IPS-15b (cell line): ENCODE measurements around the gene SPNS2.

ENCODE experiments used
- H3K27me3 ChIP-seq: one replicate; pipeline ENCODE4 v1.6.1; 2013; ENCODE audit warnings: low read length; ENCODE audit not compliant: control insufficient read depth, insufficient read depth
- H3K36me3 ChIP-seq: one replicate; pipeline ENCODE4 v1.6.1; 2013; ENCODE audit warnings: low read length; ENCODE audit not compliant: control insufficient read depth, insufficient read depth
- H3K4me1 ChIP-seq: one replicate; pipeline ENCODE4 v1.6.1; 2013; ENCODE audit warnings: mild to moderate bottlenecking, low read length; ENCODE audit not compliant: control insufficient read depth, insufficient read depth
- H3K4me3 ChIP-seq: one replicate; pipeline ENCODE4 v1.5.1; 2013; ENCODE audit warnings: low read depth, low read length
- H3K9ac ChIP-seq: one replicate; pipeline ENCODE4 v1.6.1; 2013; ENCODE audit warnings: low read depth, mild to moderate bottlenecking, low read length
- H3K9me3 ChIP-seq: one replicate; pipeline ENCODE4 v1.6.1; 2013; ENCODE audit warnings: mild to moderate bottlenecking, low read length; ENCODE audit not compliant: control insufficient read depth, insufficient read depth

The SPNS2 gene

GRCh38 chr17:4508207-4508606 is 9.5 kb downstream of the SPNS2 start:
- H3K27me3 ChIP-seq: no peaks in the 10 kb centered on the region
- no peak overlapping the region for H3K4me3 ChIP-seq
- no peaks in the 10 kb centered on the region for H3K9me3 ChIP-seq
- H3K4me1 ChIP-seq: peaks cover under 1% of the 10 kb centered on the region
- H3K9ac ChIP-seq: no peak overlapping the region
- H3K36me3 ChIP-seq: no peaks in the 10 kb centered on the region

GRCh38 chr17:4509401-4509800 is 10.7 kb downstream of the SPNS2 start:
- Histone ChIP-seq H3K27me3 (no peaks in the 10 kb centered on the region), H3K4me1 (no peaks in the 10 kb centered on the region), H3K9me3 (no peaks in the 10 kb centered on the region), H3K4me3 (no peak overlapping the region), H3K36me3 (no peaks in the 10 kb centered on the region), H3K9ac (no peak overlapping the region)

DNA sequence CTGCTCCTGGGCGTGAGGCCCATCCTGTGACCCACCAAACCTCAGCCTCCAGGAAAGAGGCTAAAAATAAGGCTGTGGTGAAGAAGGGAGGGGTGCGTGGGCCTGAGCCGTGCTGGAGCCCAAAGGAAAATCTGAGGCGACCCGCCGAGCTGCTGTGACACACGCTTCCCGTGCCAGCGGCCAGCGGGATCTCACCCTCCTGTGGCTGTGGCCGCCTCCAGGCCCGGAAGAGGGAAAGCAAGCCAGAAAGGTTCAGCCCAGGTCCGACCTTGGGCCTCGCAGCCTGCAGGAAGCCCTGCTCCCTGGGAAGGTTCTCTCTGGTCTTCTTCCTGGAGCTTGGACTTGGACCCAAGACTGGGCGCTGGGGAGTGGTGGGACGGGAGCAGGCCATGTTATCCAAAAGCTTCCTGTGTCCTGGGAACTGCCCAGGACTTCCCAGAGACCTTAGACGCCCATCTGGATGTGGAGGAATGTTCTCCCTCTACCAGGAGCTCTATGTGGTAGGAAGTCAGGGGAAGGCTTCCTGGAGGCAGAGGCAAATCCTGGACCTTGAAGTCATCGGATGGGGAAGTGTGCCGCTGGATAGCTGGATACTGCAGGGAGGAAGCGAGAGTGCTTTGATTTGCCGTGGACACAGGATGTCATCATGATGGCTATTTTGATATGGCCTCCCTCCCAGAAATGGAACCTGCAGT is 11.4 kb downstream of the SPNS2 start:
- Histone ChIP-seq H3K36me3 (no peaks in the 10 kb centered on the region), H3K4me3 (no peak overlapping the region), H3K9me3 (no peaks in the 10 kb centered on the region), H3K4me1 (no peaks in the 10 kb centered on the region), H3K27me3 (no peaks in the 10 kb centered on the region), H3K9ac (no peak overlapping the region)

DNA sequence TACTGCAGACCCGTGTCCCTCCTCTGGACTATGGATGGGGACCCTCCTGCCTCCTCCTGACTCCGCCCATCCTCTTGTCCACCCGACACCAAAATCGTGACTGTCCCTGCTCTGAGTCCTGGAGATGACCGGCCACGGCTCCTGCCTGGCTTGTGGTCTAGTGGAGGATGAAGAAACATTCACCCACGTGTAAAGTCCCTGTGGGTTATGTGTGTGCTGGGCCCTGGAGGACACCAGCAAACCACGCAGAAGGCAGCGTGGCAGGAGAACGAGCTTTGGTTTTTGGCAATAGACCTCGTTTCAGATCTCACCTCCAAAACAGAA is 11.9 kb downstream of the SPNS2 start:
- no peak overlapping the region for H3K9ac ChIP-seq
- no peaks in the 10 kb centered on the region for H3K9me3 ChIP-seq
- no peaks in the 10 kb centered on the region for H3K36me3 ChIP-seq
- no peaks in the 10 kb centered on the region for H3K27me3 ChIP-seq
- no peaks in the 10 kb centered on the region for H3K4me1 ChIP-seq
- no peak overlapping the region for H3K4me3 ChIP-seq

DNA sequence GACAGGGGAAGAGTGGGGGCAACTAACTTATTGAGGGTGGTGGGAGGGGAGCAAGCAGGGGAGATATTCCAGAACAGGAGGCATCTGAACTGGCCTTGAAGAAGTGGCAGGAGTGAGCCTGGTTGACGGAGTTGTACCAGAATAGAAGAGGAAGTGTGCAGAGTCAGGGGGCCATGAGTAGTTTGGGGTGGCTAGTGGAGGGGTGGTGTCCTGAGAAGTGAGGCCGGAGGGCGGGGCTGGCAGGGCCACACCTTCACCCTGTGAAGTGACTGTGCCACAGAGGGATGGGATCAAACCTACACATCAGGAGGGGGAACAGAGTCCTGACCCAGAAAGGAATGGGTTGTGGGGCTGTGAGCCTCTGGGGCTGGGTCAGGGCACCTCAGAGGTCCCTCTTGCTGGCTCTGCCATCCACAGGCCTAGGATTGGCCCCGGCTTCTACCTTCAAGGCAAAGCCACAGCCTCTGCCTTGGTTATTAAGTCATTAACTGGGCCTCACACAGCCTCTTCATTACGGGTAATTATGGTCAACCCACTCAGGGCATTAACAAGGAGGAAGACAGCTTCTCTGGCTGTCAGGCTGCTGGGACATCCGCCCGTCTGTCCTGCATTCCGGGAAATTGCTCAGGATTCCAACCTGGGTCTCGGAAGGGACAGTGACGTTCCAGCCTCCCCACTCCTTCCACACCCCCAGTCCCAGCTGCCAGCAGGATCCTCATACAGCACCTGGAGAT is 12.7 kb downstream of the SPNS2 start:
- Histone ChIP-seq H3K9ac (no peak overlapping the region), H3K36me3 (no peaks in the 10 kb centered on the region), H3K4me3 (no peak overlapping the region), H3K9me3 (no peaks in the 10 kb centered on the region), H3K4me1 (no peaks in the 10 kb centered on the region), H3K27me3 (no peaks in the 10 kb centered on the region)

DNA sequence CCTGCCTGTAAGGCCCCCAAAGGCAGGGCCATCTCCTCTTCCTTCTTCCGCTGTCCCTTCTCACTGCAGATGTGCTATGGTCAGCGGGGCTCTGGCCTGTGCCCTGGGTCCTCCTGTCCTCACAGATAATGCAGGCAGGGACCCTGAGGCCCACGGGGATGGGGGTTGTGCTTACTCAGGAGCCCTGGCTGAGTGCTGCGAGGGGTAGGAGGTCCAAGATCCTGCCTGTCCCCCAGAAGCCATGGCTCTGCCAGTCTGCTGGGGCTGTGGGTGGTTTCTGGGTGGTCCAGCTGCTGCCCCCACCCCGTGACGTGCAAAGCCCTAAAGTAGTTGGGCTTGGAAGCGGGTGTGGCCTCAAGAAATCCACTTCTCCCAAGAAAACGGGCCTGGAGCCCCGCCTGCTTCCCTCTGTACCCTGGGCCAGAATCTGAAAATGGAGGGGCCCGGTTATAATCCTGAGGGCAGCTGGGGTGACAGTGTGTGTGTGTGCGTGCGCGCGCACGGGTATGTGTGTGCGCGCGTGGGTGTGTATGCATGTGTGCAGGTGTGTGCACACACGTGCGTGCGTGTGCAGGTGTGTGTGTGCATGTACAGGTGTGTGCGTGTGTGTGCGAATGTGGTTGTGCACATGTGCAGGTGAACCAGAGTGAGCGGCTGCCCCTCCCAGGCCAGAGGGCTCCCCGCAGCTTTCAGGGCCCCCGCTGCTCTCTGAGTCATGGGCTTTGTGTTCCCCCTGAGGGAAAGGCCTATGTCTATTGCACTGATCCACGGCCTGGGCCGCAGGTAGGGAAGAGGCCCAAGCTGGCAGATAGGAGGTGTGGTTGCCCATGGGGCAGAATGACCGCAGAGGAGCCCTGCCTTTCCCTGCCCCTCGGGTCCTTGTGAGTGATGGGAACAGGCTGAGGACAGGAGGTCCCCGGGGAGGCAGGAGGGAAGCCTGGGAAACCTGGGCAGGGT is 13.8 kb downstream of the SPNS2 start:
- no peaks in the 10 kb centered on the region for H3K27me3 ChIP-seq
- H3K4me3 ChIP-seq: no peak overlapping the region
- H3K4me1 ChIP-seq: no peaks in the 10 kb centered on the region
- H3K36me3 ChIP-seq: no peaks in the 10 kb centered on the region
- H3K9ac ChIP-seq: no peak overlapping the region
- H3K9me3 ChIP-seq: no peaks in the 10 kb centered on the region

GRCh38 chr17:4513113-4514032 is 14.7 kb downstream of the SPNS2 start:
- H3K4me1 ChIP-seq: no peaks in the 10 kb centered on the region
- no peak overlapping the region for H3K4me3 ChIP-seq
- no peaks in the 10 kb centered on the region for H3K36me3 ChIP-seq
- no peaks in the 10 kb centered on the region for H3K27me3 ChIP-seq
- H3K9me3 ChIP-seq: no peaks in the 10 kb centered on the region
- no peak overlapping the region for H3K9ac ChIP-seq

DNA sequence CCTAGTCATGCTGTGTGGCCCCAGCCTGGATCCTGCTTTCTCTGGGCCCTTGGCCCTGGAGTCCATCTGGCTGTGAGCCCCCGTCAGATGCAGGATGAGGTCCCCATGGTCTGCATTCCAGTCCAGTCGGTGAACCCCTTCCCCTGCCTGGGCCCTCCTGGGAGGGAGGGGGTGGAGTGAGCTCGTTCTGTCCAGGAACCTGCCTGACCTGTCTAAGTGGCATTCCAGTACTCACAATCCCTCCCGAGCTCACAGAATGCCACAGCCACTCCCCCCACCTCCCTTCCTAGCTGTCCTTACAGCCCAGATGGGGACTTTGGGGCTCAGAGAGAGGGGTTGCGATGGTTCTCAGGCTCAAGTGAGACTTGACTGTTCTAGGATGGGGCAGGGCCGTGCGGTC is 15.5 kb downstream of the SPNS2 start:
- no peak overlapping the region for H3K4me3 ChIP-seq
- no peaks in the 10 kb centered on the region for H3K36me3 ChIP-seq
- H3K4me1 ChIP-seq: no peaks in the 10 kb centered on the region
- no peak overlapping the region for H3K9ac ChIP-seq
- H3K27me3 ChIP-seq: no peaks in the 10 kb centered on the region
- H3K9me3 ChIP-seq: no peaks in the 10 kb centered on the region

DNA sequence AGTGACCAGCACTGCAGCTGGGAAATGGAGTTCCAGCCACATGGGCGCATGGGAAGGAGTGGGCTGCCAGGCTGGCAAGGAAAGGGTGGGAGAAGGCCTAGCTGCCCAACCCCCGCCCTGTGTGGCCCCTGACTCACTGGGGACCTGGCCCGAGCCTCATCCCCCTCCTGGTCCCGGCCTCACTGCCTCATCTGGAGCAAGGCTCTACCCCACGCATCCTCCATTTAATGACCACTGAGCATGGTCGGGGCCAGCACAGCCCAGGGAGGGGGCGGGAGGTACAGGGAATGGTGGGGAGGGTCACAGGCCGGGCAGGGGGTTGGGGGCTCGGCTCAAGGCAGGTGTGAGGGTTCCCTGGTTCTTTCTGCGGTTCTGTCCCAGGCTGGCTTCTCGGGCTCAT is 16.1 kb downstream of the SPNS2 start:
- Histone ChIP-seq H3K9ac (no peak overlapping the region), H3K4me1 (no peaks in the 10 kb centered on the region), H3K27me3 (no peaks in the 10 kb centered on the region), H3K9me3 (no peaks in the 10 kb centered on the region), H3K36me3 (no peaks in the 10 kb centered on the region), H3K4me3 (no peak overlapping the region)

DNA sequence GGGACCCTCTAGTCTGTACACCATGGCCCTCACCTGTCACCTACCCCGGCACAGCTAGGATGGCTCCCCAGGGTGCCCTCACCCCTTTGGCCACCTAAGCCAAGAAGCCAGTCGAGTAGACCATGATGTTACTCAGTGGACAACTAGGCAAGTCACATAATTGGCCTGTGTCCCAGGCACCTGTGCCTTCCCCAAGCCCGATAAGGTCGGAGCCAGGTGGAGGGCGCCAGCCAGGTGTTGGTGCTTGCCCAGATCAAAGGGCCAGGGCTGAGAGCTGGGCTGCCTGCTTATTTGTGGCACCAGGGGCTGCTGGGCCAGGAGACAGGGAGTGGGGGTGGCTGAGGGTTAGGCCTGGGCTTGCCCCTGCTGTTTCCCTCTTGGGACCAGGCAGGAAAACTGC is 16.8 kb downstream of the SPNS2 start:
- no peaks in the 10 kb centered on the region for H3K27me3 ChIP-seq
- no peak overlapping the region for H3K4me3 ChIP-seq
- H3K4me1 ChIP-seq: no peaks in the 10 kb centered on the region

DNA sequence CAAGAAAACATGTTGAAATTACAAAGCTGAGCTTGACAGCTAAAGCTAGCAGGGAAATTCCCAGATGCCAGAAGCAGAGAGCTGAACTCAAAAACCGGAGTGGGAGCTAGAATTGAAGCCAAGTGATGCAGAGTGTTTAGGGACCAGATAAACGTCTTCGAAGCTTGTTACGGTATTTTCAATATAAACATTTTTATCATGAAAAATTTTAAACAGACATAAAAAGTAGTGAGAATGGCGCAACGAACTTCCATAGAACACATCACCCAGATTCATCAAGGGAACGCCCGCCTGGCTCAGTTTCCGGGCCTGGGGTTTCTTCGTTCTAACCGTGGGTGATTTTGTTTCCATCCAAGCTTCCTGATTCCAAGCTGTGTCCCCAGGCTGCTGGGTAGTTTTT is 18.1 kb downstream of the SPNS2 start:
- Histone ChIP-seq H3K9ac (no peak overlapping the region), H3K4me1 (no peaks in the 10 kb centered on the region), H3K9me3 (no peaks in the 10 kb centered on the region), H3K27me3 (no peaks in the 10 kb centered on the region), H3K36me3 (no peaks in the 10 kb centered on the region), H3K4me3 (no peak overlapping the region)

More for the DNA sequence above, 16.8 kb downstream of the SPNS2 start:
- Histone ChIP-seq H3K36me3 (no peaks in the 10 kb centered on the region), H3K9ac (no peak overlapping the region), H3K9me3 (no peaks in the 10 kb centered on the region)
